ENCODE measurements around the gene DNTTIP2.

Gene DNTTIP2

GRCh38 chr1:93882269-93882668 is 3.3 kb upstream of the DNTTIP2 start:
- H3K9me2 ChIP-seq (replicated peaks; ENCODE audit: insufficient read depth, low read length) = no peaks in the 10 kb centered on the region
- H3K4me3 ChIP-seq (ENCODE audit: insufficient read depth, low read length, poor library complexity, severe bottlenecking) = no peak overlapping the region
- H3K27me3 ChIP-seq (ENCODE audit: low read length) = no peaks in the 10 kb centered on the region
- peaks cover 4% of the 10 kb centered on the region; the same call in 1 of the 2 replicates for H4K20me1 ChIP-seq (ENCODE audit: low read depth, low read length)
- peaks cover 10% of the 10 kb centered on the region; the same call in 1 of the 2 replicates for H3F3A ChIP-seq (ENCODE audit: insufficient read depth)
- H3K36me3 ChIP-seq (ENCODE audit: low read length) = no peaks in the 10 kb centered on the region
- H3K79me2 ChIP-seq (ENCODE audit: insufficient read depth, low read length) = peaks cover 16% of the 10 kb centered on the region
- no peak overlapping the region for H3K27ac ChIP-seq (ENCODE audit: low read depth, low read length)
- TF ChIP-seq CTCF (IDR thresholded peaks at IDR 0.05; ENCODE audit: insufficient read depth, low read length, poor library complexity, severe bottlenecking) (no peak), EZH2phosphoT487 (conservative IDR thresholded peaks at IDR 0.05; ENCODE audit: low read length) (no peak)
- no peak overlapping the region for H3K4me2 ChIP-seq (ENCODE audit: low read depth, low read length, poor library complexity, severe bottlenecking)
- no peaks in the 10 kb centered on the region for H3K9me3 ChIP-seq (ENCODE audit: insufficient read depth, low read length)
- no peak overlapping the region for H2AFZ ChIP-seq (ENCODE audit: low read depth, low read length, severe bottlenecking)
- H3K9ac ChIP-seq (ENCODE audit: low read length) = no peak overlapping the region

- peaks cover 31% of the 10 kb centered on the region for H3K79me2 ChIP-seq (ENCODE audit: insufficient read depth, low read length)
- TF ChIP-seq CTCF (IDR thresholded peaks at IDR 0.05; ENCODE audit: insufficient read depth, low read length, poor library complexity, severe bottlenecking) = no peak
- TF ChIP-seq EZH2phosphoT487 (conservative IDR thresholded peaks at IDR 0.05; ENCODE audit: low read length) = no peak
- H3K36me3 ChIP-seq (ENCODE audit: low read length) = peaks cover 12% of the 10 kb centered on the region
- H3K9me3 ChIP-seq (ENCODE audit: insufficient read depth, low read length) = no peaks in the 10 kb centered on the region
- no peak overlapping the region for H3K4me3 ChIP-seq (ENCODE audit: insufficient read depth, low read length, poor library complexity, severe bottlenecking)
- H3K9me2 ChIP-seq (replicated peaks; ENCODE audit: insufficient read depth, low read length) = no peaks in the 10 kb centered on the region
- no peak overlapping the region for H2AFZ ChIP-seq (ENCODE audit: low read depth, low read length, severe bottlenecking)
- no peak overlapping the region for H3K4me2 ChIP-seq (ENCODE audit: low read depth, low read length, poor library complexity, severe bottlenecking)
- H3F3A ChIP-seq (ENCODE audit: insufficient read depth) = peaks cover 10% of the 10 kb centered on the region; the same call in 1 of the 2 replicates
- no peak overlapping the region for H3K27ac ChIP-seq (ENCODE audit: low read depth, low read length)
- H4K20me1 ChIP-seq (ENCODE audit: low read depth, low read length) = peaks cover 10% of the 10 kb centered on the region; the same call in 1 of the 2 replicates
- H3K27me3 ChIP-seq (ENCODE audit: low read length) = no peaks in the 10 kb centered on the region
- no peak overlapping the region for H3K9ac ChIP-seq (ENCODE audit: low read length)
Observed at GRCh38 chr1:93880731-93881130, 1.7 kb upstream of the DNTTIP2 start.

- H3K9ac ChIP-seq (ENCODE audit: low read length) = peak overlapping the region; percentile 77
Observed at GRCh38 chr1:93878501-93878888, 511 bp downstream of the DNTTIP2 start.

More at GRCh38 chr1:93878501-93878888, 511 bp downstream of the DNTTIP2 start:
- no peaks in the 10 kb centered on the region for H3K9me3 ChIP-seq (ENCODE audit: insufficient read depth, low read length)
- peak overlapping the region; percentile 70 for H3K4me3 ChIP-seq (ENCODE audit: insufficient read depth, low read length, poor library complexity, severe bottlenecking)
- TF ChIP-seq EZH2phosphoT487 (conservative IDR thresholded peaks at IDR 0.05; ENCODE audit: low read length) (no peak), CTCF (IDR thresholded peaks at IDR 0.05; ENCODE audit: insufficient read depth, low read length, poor library complexity, severe bottlenecking) (no peak)
- H3F3A ChIP-seq (ENCODE audit: insufficient read depth) = peaks cover 10% of the 10 kb centered on the region; the same call in 1 of the 2 replicates
- H3K27ac ChIP-seq (ENCODE audit: low read depth, low read length) = peak overlapping the region; percentile 16; the same call in 1 of the 2 replicates
- H3K9me2 ChIP-seq (replicated peaks; ENCODE audit: insufficient read depth, low read length) = no peaks in the 10 kb centered on the region
- H3K27me3 ChIP-seq (ENCODE audit: low read length) = no peaks in the 10 kb centered on the region
- H3K36me3 ChIP-seq (ENCODE audit: low read length) = peaks cover 18% of the 10 kb centered on the region
- H2AFZ ChIP-seq (ENCODE audit: low read depth, low read length, severe bottlenecking) = no peak overlapping the region
- H3K79me2 ChIP-seq (ENCODE audit: insufficient read depth, low read length) = peaks cover 31% of the 10 kb centered on the region
- peak overlapping the region; percentile 82 for H3K4me2 ChIP-seq (ENCODE audit: low read depth, low read length, poor library complexity, severe bottlenecking)
- peaks cover 14% of the 10 kb centered on the region; the same call in 1 of the 2 replicates for H4K20me1 ChIP-seq (ENCODE audit: low read depth, low read length)
